Peyer's patch (tissue), 4 donors: ENCODE data around the gene LARP4B. TPM values are rescaled to one million over a fixed set of nuclear protein-coding genes. Genes with fewer than 3 reads are reported as not detected.

Experiments
- DNase-seq, 3 donors: peaks; one replicate each; pipeline ENCODE4 v3.0.0-alpha.2; 2017 to 2019
- H3K27ac ChIP-seq, 4 donors: fragments of 200-600 bp; sonication (generic); one replicate each; pipeline ENCODE4 v1.5.1; 2016 to 2019
- H3K27me3 ChIP-seq, 2 donors: fragments of 200-600 bp; sonication (generic); one replicate each; pipeline ENCODE4 v1.5.1; 2019
- H3K36me3 ChIP-seq, 3 donors: fragments of 200-600 bp; sonication (generic); one replicate each; pipeline ENCODE4 v1.5.1; 2016 to 2019
- H3K4me1 ChIP-seq, 4 donors: fragments of 200-600 bp; sonication (generic); one replicate each; pipeline ENCODE4 v1.5.1; 2016 to 2019
- H3K4me3 ChIP-seq, 4 donors: fragments of 200-600 bp; sonication (generic); 1 replicate in 3 of 4; 2 replicates in 1 of 4; pipeline ENCODE4 v1.5.1; 2016 to 2019; ENCODE audit warnings: mild to moderate bottlenecking in 1 of 4
- H3K9me3 ChIP-seq, 4 donors: fragments of 200-600 bp; sonication (generic); one replicate each; pipeline ENCODE4 v1.5.1; 2016 to 2019; ENCODE audit warnings: mild to moderate bottlenecking in 1 of 4
- POLR2A ChIP-seq, 2 donors: fragments of 450-650 bp; IDR thresholded peaks; one replicate each; pipeline ENCODE4 v1.5.1; 2017; ENCODE audit warnings: antibody characterized with exemption in 2 of 2, mild to moderate bottlenecking in 2 of 2, moderate library complexity in 2 of 2
- total RNA-seq, 4 donors: library from RNA; depleted of rRNA; stranded (reverse); fragments of >200 nt; gene quantifications; one replicate each; pipeline ENCODE4 v1.1.0, GENCODE V29; 2016
- TF ChIP-seq, protein P1 (sequence below), 6 experiments: fragments of 450-650 bp in 4 of 6; fragments of 200-600 bp in 2 of 6; sonication (generic) in 1 of 6; IDR thresholded peaks; one replicate each; pipeline ENCODE4 v1.5.1; 2017 to 2019; ENCODE audit warnings: antibody characterized with exemption in 6 of 6, mild to moderate bottlenecking in 3 of 6, moderate library complexity in 1 of 6

Gene LARP4B
- total RNA-seq, 4 donors from 2014 or later, result 77.2 to 106 (median 93.3) TPM

DNA sequence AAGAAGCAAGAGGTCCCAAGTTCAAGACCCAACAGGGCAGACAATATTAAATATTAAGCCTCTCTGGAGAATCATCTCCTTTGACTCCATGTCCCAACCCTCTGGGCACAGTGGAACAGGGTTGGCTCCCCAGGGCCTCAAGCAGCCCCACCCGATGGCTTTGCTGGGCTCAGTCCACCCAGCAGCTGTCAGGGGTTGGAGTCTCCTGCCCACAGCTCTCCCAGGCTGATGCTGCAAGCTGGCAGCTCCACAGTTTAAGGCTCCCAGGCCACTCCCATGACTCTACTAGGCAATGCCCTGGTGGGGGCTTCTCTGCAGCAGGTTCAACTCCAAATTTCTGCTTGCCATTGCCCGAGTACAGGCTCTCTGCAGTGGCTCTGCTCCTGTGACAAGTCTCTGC is 55.1 kb downstream of the LARP4B start:
- TF ChIP-seq, protein P1, sequence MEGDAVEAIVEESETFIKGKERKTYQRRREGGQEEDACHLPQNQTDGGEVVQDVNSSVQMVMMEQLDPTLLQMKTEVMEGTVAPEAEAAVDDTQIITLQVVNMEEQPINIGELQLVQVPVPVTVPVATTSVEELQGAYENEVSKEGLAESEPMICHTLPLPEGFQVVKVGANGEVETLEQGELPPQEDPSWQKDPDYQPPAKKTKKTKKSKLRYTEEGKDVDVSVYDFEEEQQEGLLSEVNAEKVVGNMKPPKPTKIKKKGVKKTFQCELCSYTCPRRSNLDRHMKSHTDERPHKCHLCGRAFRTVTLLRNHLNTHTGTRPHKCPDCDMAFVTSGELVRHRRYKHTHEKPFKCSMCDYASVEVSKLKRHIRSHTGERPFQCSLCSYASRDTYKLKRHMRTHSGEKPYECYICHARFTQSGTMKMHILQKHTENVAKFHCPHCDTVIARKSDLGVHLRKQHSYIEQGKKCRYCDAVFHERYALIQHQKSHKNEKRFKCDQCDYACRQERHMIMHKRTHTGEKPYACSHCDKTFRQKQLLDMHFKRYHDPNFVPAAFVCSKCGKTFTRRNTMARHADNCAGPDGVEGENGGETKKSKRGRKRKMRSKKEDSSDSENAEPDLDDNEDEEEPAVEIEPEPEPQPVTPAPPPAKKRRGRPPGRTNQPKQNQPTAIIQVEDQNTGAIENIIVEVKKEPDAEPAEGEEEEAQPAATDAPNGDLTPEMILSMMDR (IDR thresholded peaks at IDR 0.05), result no peak
- no peak for TF ChIP-seq POLR2A (IDR thresholded peaks at IDR 0.05)
- no peaks in the 10 kb centered on the region for H3K9me3 ChIP-seq
- no peaks in the 10 kb centered on the region for H3K4me1 ChIP-seq
- no peak overlapping the region for H3K4me3 ChIP-seq
- H3K36me3 ChIP-seq, result peaks cover 0 to 52% (median 0%) of the 10 kb centered on the region in 3 donors
- no peaks in the 10 kb centered on the region for H3K27me3 ChIP-seq
- DNase-seq, result no peak
- H3K27ac ChIP-seq, result no peak overlapping the region

DNA sequence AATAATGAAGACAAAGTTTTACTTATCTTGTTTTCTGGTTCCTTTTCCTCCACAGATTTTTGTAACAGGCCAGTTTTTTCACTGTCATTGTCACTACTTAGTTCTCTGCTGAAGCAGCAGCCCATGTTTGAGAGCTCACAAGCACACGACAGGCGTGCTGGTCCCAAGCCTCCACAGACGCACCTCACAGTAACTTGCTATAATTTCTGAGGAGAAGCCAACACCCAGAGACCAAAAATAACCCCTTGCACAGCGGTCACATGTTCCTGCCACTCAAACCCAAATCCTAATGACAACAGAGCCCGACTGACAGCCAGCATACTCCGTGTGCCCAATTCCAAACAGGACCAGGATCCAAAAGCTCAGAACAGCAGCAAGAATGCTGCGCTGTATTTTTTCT is 58.5 kb downstream of the LARP4B start:
- Histone ChIP-seq H3K27me3 (no peaks in the 10 kb centered on the region), H3K4me1 (no peaks in the 10 kb centered on the region), H3K36me3 (peaks cover 0 to 34% (median 0%) of the 10 kb centered on the region in 3 donors), H3K27ac (no peak overlapping the region), H3K9me3 (no peaks in the 10 kb centered on the region), H3K4me3 (no peak overlapping the region)
- TF ChIP-seq, protein P1 (IDR thresholded peaks at IDR 0.05), result no peak
- no peak for TF ChIP-seq POLR2A (IDR thresholded peaks at IDR 0.05)
- no peak for DNase-seq

DNA sequence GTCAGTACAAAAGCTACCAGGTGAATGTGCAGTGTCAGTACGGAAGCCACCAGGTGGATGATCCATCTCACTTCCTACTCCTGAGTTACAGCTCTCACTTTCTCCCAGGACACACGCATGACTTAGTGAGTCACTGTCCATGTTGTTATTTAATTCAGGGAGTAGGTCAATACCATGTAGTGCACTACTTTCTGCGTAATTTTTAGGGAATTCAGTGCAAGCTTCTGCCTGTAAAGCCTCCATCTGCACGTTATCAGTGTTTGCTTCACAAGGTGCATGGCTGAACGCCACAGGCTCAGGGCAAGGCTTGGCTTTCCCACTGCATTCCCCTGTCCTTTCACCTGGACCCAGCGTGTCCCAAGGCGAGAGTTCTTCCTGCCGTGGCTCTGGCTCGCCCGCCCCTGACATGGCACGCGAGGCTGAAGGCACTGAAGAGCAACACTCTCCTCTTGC is 59.5 kb downstream of the LARP4B start:
- Histone ChIP-seq H3K27me3 (no peaks in the 10 kb centered on the region), H3K4me1 (no peaks in the 10 kb centered on the region), H3K27ac (no peak overlapping the region), H3K4me3 (no peak overlapping the region), H3K36me3 (peaks cover 0 to 27% (median 0%) of the 10 kb centered on the region in 3 donors), H3K9me3 (no peaks in the 10 kb centered on the region)
- DNase-seq, result no peak
- no peak for TF ChIP-seq POLR2A (IDR thresholded peaks at IDR 0.05)
- TF ChIP-seq, protein P1 (IDR thresholded peaks at IDR 0.05), result no peak

DNA sequence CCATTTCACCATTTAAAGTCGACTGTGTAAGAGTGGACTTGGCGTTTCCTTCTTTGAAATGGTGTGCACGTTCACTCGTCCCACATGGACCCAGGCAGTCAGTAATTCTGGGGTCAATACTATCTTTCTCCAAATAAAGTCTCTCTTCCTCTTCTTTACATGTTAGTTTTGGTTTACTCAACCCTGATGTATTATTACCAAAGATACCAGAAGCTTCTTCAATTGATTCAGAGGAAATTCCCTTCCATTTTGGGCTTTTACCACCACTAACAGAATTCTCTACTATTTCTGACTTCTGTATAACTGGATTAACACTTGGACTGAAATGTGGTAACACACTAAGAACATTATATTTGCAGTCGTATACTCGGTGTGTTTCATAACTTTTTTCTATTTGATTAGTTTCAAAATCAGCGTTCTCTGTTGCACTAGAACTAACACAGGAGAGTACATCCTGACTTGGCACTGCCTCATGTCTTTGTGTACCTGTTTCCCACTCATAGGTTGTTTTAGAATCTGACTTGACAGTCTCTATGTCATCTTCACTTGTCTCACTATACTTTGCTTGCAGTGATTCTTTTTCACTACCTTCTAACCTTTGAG is 60.8 kb downstream of the LARP4B start:
- H3K27ac ChIP-seq, result no peak overlapping the region
- no peaks in the 10 kb centered on the region for H3K4me1 ChIP-seq
- no peak overlapping the region for H3K4me3 ChIP-seq
- H3K36me3 ChIP-seq, result peaks cover 0 to 30% (median 0%) of the 10 kb centered on the region in 3 donors
- TF ChIP-seq, protein P1 (IDR thresholded peaks at IDR 0.05), result no peak
- no peak for TF ChIP-seq POLR2A (IDR thresholded peaks at IDR 0.05)
- no peak for DNase-seq
- no peaks in the 10 kb centered on the region for H3K9me3 ChIP-seq
- no peaks in the 10 kb centered on the region for H3K27me3 ChIP-seq

DNA sequence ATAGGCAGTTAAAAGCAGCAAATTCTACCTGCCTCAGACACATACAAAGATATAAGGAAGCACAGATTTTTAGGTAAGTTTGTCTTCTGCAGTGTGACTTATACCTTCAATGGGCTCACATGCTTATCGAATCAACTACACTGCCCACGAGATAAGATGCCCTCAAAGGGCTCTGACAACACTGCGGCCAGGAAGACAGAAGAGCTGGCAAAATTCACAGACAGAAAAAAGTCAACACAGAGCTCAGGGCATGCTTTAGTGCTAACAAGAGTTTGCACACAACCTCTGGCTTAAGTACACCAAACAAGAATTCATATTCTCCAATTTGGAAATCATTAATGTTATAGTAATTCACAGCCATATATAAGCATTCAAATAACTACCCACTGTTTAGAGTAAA is 62.3 kb downstream of the LARP4B start:
- TF ChIP-seq, protein P1 (IDR thresholded peaks at IDR 0.05), result no peak
- no peak for TF ChIP-seq POLR2A (IDR thresholded peaks at IDR 0.05)

More for the DNA sequence above, 62.3 kb downstream of the LARP4B start:
- Histone ChIP-seq H3K9me3 (no peaks in the 10 kb centered on the region), H3K4me1 (no peaks in the 10 kb centered on the region), H3K27me3 (no peaks in the 10 kb centered on the region), H3K4me3 (no peak overlapping the region), H3K36me3 (peaks cover 0 to 32% (median 0%) of the 10 kb centered on the region in 3 donors), H3K27ac (no peak overlapping the region)
- DNase-seq, result no peak
